Lung microvascular endothelial cell (primary cell): ENCODE data around the gene YIPF5. TPM values are rescaled to one million over a fixed set of nuclear protein-coding genes. Genes with fewer than 3 reads are reported as not detected.

Source experiments
- DNase-seq, 2 donors: peaks; one replicate each; pipeline versions ENCODE4 v3.0.0 to v3.0.0-alpha.2; 2010; ENCODE audit warnings: low read depth in 2 of 2
- total RNA-seq: library from RNA; depleted of rRNA; stranded (reverse); fragments of >200 nt; gene quantifications from 2 replicates; pipeline ENCODE4 v1.2.1, GENCODE V29; 2014

YIPF5 gene
- total RNA-seq, 1 donor from 2014 or later, result 62.3 TPM

GRCh38 chr5:144125163-144125726 lies 45.2 kb downstream of the YIPF5 start:
- no peak for DNase-seq

- no peak for DNase-seq
These were observed 47.8 kb downstream of the YIPF5 start for GRCh38 chr5:144122641-144123040.

GRCh38 chr5:144122081-144122480 lies 48.4 kb downstream of the YIPF5 start:
- DNase-seq, result no peak

GRCh38 chr5:144121577-144121976 lies 48.9 kb downstream of the YIPF5 start:
- peak in 1 of 2 donors; percentile 63 for DNase-seq

GRCh38 chr5:144120661-144121180 lies 49.7 kb downstream of the YIPF5 start:
- DNase-seq, result no peak

GRCh38 chr5:144117412-144117811 lies 53.0 kb downstream of the YIPF5 start:
- peak; percentile 11 to 50 for DNase-seq

- DNase-seq, result no peak
These were observed 55.9 kb downstream of the YIPF5 start for GRCh38 chr5:144114571-144114970.

Other genes with a start within 250 kb of the YIPF5 start
- under 0.01 TPM in 2 replicates for gene KCTD16, start 214 bp upstream of the YIPF5 start, total RNA-seq